Progenitor cell of endocrine pancreas (in vitro differentiated cells): ENCODE results near the gene RUNX1. TPM values are rescaled to one million over a fixed set of nuclear protein-coding genes. Genes with fewer than 3 reads are reported as not detected.

Experiments
- DNase-seq: peaks from one replicate; pipeline ENCODE4 v3.0.0; 2021; ENCODE audit warnings: low spot score; ENCODE audit not compliant: unreplicated experiment
- H3K27ac Mint-ChIP-seq: 2 replicates; pipeline ENCODE4 v1.8.0; 2021; ENCODE audit warnings: mild to moderate bottlenecking, moderate library complexity, mixed read lengths
- H3K27me3 Mint-ChIP-seq: 2 replicates; pipeline ENCODE4 v1.8.0; 2021; ENCODE audit warnings: mixed read lengths
- H3K36me3 Mint-ChIP-seq: 2 replicates; pipeline ENCODE4 v1.8.0; 2022; ENCODE audit warnings: mixed read lengths; ENCODE audit not compliant: insufficient read depth
- H3K4me1 Mint-ChIP-seq: 2 replicates; pipeline ENCODE4 v1.8.0; 2021; ENCODE audit warnings: low read depth, mixed read lengths
- H3K4me3 Mint-ChIP-seq: 2 replicates; pipeline ENCODE4 v1.8.0; 2021; ENCODE audit warnings: low read depth, mild to moderate bottlenecking, moderate library complexity, mixed read lengths
- H3K9me3 Mint-ChIP-seq: 2 replicates; pipeline ENCODE4 v1.8.0; 2021; ENCODE audit warnings: low read depth, mixed read lengths
- total RNA-seq: library from RNA; stranded (reverse); gene quantifications from 2 replicates; pipeline ENCODE4 v1.2.1, GENCODE V29; 2021
- TF ChIP-seq, protein P1 (sequence below): fragments of 200-600 bp; sonication (generic); IDR thresholded peaks from one replicate; pipeline ENCODE4 v1.5.0; 2021; ENCODE audit warnings: antibody characterized with exemption, mild to moderate bottlenecking; ENCODE audit not compliant: unreplicated experiment

Gene RUNX1
- total RNA-seq, 1 donor from 2014 or later: 7.1 TPM

DNA sequence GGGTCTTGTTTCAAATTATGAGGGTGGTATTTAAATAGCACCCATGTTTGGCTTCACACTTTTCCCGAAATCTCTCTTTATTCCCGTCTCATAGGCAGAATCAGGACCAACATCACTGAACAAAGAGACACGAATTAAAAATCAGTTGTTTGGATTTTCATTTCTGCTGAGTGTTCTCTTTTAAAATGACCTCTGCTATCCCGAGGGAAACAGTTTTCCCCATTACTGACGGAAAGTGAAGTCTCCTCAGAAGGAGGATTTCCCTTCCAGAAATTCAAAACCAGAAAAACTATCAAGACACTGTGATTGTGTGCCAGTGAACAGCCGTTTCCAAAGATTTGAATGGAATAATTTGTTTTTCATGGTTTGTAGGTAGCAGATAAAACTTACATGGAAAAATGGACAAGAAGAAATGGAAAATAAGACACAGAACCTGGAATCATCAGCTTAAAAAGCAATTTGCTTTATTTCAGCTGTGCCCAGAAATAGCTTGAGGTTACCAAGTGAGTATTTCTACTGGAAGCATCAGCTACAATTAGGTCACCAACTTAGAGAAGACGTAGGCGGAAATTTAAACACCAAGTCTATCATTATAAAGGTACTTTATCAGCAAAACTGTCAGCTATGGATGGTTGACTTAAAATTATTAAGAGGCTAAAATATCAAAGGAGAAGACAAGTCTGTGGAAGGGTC lies 68.5 kb downstream of the RUNX1 start:
- Mint-ChIP-seq H3K4me1 (peaks cover 2% of the 10 kb centered on the region), H3K27ac (no peak overlapping the region), H3K27me3 (peaks cover 6% of the 10 kb centered on the region), H3K36me3 (no peaks in the 10 kb centered on the region), H3K4me3 (no peak overlapping the region), H3K9me3 (no peaks in the 10 kb centered on the region)
- no peak for DNase-seq
- TF ChIP-seq, protein P1, sequence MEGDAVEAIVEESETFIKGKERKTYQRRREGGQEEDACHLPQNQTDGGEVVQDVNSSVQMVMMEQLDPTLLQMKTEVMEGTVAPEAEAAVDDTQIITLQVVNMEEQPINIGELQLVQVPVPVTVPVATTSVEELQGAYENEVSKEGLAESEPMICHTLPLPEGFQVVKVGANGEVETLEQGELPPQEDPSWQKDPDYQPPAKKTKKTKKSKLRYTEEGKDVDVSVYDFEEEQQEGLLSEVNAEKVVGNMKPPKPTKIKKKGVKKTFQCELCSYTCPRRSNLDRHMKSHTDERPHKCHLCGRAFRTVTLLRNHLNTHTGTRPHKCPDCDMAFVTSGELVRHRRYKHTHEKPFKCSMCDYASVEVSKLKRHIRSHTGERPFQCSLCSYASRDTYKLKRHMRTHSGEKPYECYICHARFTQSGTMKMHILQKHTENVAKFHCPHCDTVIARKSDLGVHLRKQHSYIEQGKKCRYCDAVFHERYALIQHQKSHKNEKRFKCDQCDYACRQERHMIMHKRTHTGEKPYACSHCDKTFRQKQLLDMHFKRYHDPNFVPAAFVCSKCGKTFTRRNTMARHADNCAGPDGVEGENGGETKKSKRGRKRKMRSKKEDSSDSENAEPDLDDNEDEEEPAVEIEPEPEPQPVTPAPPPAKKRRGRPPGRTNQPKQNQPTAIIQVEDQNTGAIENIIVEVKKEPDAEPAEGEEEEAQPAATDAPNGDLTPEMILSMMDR: no peak

DNA sequence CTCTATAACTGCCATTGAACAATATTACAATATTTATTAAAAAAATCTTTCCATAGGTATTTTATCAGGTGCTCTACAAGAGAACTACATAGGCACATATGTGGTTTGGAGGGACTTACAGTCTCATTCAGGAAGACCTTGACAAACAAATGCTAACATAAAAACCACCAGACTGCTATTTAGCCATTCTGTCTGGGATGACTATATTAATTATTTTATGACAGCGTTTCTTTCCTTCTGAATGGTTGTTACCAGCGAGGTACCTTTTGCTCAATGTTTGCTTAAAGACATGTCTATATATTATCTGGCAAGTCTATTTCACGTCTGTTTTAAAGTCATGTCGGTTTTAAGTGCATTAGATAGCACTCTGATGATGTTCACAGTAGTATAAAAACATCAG lies 69.7 kb downstream of the RUNX1 start:
- TF ChIP-seq, protein P1: no peak
- no peak for DNase-seq
- H3K27ac Mint-ChIP-seq: no peak overlapping the region

DNA sequence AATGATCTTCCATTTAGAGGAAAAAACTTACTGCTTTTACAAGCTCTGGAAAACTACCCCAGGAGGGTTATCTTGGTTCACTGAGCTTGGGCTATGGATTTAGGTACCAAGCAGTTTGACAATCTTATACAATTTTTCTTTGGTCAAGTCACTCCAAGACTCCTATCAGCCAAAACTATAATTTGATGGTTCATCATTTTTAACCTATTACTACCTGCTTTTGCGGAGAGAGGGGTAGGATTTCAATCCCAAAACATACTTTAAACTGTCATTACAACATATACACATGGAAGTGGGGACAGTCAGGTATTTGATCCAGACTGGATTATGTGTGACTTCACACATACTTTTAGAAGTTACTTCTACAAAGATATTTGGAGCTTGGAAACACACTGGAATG lies 71.8 kb downstream of the RUNX1 start:
- no peaks in the 10 kb centered on the region for H3K36me3 Mint-ChIP-seq
- H3K4me3 Mint-ChIP-seq: no peak overlapping the region
- DNase-seq: no peak
- no peak overlapping the region for H3K27ac Mint-ChIP-seq
- no peaks in the 10 kb centered on the region for H3K9me3 Mint-ChIP-seq
- TF ChIP-seq, protein P1: no peak
- peaks cover 2% of the 10 kb centered on the region for H3K4me1 Mint-ChIP-seq
- H3K27me3 Mint-ChIP-seq: peaks cover 6% of the 10 kb centered on the region

More for the DNA sequence above, 69.7 kb downstream of the RUNX1 start:
- peaks cover 2% of the 10 kb centered on the region for H3K4me1 Mint-ChIP-seq
- no peaks in the 10 kb centered on the region for H3K9me3 Mint-ChIP-seq
- no peaks in the 10 kb centered on the region for H3K36me3 Mint-ChIP-seq
- no peak overlapping the region for H3K4me3 Mint-ChIP-seq
- H3K27me3 Mint-ChIP-seq: peaks cover 6% of the 10 kb centered on the region

DNA sequence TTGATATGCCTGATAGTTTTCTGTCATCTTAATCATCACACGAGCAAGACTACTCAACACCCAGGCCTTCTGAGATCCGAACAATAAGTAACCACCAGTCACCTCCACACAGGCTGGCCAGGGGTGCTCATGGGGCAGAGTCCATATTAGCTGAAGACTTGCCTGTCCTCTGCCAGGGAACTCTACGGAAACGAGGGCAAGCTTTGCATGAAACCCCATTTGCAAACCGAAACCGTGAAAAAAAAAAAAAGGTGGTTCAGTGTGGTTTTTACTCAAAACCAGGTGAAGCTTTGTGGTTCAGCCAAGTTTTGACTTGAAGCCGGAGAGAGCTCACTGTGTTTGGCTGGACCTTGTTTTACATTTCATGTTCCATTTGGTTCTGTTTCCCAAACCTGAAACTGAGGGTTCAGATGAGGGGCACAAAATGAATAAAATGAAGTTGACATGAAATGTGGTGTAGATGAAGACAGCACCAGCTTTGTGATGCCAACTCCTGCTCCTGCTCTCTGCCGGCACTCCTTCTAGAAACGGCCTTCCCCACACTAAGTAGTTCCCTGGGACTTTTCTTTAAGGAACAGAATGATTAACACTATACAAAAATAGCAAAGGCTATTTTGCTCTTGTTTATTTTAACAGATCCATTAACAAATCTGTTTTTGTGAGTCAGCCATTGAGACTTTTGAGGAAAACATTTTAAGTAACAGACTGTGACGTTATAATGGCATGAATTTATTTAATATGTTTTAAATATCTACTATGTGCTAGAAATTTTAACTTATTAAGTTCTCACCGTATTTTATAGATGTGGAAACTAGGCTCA lies 74.7 kb downstream of the RUNX1 start:
- Mint-ChIP-seq H3K27ac (no peak overlapping the region), H3K36me3 (no peaks in the 10 kb centered on the region), H3K4me1 (peaks cover 2% of the 10 kb centered on the region), H3K27me3 (peaks cover 5% of the 10 kb centered on the region), H3K9me3 (no peaks in the 10 kb centered on the region), H3K4me3 (no peak overlapping the region)
- no peak for DNase-seq
- TF ChIP-seq, protein P1: no peak

DNA sequence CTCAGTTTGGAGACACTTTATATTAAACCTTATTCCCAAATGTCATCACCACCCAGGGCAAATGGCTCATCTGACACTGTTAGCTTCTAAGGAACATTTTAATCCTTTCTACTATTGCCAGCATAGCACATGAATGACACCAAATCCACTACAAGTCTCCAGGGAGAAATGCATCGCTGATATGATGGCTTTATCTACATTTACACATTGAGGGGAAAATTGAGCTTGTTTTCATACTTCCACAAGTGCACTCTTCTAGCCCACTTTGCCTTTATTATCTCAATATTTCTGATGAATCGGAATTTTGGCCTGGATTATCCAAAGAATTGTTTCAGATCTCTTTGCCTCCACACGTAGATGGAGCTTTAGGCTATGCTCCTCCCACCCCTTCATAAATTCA lies 75.4 kb downstream of the RUNX1 start:
- H3K4me1 Mint-ChIP-seq: no peaks in the 10 kb centered on the region
- TF ChIP-seq, protein P1: no peak

More for the DNA sequence above, 75.4 kb downstream of the RUNX1 start:
- H3K4me3 Mint-ChIP-seq: no peak overlapping the region
- no peak for DNase-seq
- no peaks in the 10 kb centered on the region for H3K36me3 Mint-ChIP-seq
- no peak overlapping the region for H3K27ac Mint-ChIP-seq
- H3K9me3 Mint-ChIP-seq: no peaks in the 10 kb centered on the region
- H3K27me3 Mint-ChIP-seq: peaks cover 10% of the 10 kb centered on the region
